D341Med (cell line): ENCODE measurements around the gene KAT2B.

ENCODE experiments used
- DNase-seq: peaks from one replicate; pipeline ENCODE4 v3.0.0; 2012; ENCODE audit warnings: low spot score

The KAT2B gene

GRCh38 chr3:20143519-20143918 lies 103.3 kb downstream of the KAT2B start:
- no peak for DNase-seq

- no peak for DNase-seq
These were observed 105.6 kb downstream of the KAT2B start for GRCh38 chr3:20145874-20146273.

GRCh38 chr3:20146301-20146700 lies 106.1 kb downstream of the KAT2B start:
- no peak for DNase-seq

- no peak for DNase-seq
These were observed 107.1 kb downstream of the KAT2B start for GRCh38 chr3:20147361-20147760.

- no peak for DNase-seq
These were observed 108.2 kb downstream of the KAT2B start for GRCh38 chr3:20148466-20148865.

- no peak for DNase-seq
These were observed 113.8 kb downstream of the KAT2B start for GRCh38 chr3:20154078-20154477.

GRCh38 chr3:20154928-20155327 lies 114.7 kb downstream of the KAT2B start:
- no peak for DNase-seq

DNA sequence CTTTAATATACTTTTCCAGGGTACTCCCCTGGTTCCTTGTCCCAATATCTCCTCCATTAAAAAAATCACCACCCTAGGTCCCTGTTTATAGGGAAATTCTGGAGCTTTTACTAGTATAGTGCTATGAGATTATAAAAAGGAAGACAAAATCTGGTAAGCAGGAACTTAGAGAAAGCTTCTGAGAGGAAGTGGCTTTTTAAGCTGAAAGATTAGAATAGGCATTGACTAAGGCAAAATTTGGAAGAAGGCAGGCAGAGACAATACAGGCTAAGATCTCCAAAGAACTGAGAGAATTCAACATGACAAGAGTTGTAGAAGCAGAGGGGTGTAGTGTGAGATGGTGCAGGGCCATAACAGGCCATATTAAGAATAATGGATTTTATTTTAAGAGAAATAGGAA lies 120.0 kb downstream of the KAT2B start:
- DNase-seq = no peak

DNA sequence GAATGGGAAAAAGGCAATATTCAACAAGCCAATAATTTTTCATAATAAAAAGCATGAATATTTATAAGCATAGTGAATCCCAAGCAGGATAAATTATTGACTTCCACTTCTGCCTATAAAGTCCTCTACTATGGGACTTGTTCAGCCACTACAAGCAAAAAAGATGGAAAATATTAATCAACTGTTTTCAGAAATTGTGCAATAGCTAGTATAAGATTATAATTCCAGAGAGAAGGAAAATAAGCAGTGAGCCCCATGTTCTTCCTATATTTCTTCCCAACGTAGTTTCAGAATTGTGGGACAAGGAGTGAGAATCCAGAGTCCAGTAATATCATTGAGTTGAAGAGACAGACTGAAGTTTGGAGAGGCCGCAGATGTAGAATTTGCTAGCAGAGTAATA lies 121.5 kb downstream of the KAT2B start:
- no peak for DNase-seq

GRCh38 chr3:20173844-20174410 lies 133.7 kb downstream of the KAT2B start:
- peak; percentile 53 for DNase-seq

DNA sequence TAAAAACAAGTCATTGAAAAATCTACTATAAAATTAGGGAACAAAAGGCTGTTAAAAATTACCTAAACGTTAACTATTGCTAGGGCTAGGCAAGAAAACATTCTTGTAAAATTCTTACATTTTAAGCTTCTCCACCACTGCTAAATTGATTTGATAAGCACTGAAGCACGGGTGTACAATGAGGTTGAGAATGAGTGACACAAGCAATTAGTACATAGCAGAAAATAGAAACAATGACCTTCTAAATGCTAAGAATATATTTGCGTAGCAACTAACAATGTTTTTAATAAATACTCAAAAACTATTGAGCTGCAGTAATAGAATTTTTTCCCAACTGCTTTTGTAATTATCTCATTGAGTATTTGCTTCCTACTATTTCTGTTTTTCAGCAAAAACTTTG lies 141.0 kb downstream of the KAT2B start:
- no peak for DNase-seq

DNA sequence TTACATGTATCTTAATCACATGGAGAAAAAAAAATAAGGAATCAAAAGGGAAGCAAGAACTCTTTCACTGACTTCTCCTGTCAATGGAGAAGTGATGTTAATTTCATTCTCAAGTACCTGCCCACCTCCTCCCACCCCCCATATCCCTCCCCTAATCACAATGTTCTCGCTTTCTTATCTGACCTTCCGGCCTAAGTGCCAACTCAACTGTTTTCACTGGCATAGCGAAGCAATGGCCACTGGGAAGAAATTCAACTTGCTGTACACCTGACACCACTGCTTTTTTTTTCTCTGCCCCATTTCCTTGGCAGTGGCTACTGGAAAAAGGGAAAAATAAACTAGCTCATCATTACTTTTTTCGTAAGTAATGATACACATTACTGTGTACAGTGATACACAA lies 142.0 kb downstream of the KAT2B start:
- no peak for DNase-seq

- DNase-seq = peak; percentile 34
These were observed 145.1 kb downstream of the KAT2B start for GRCh38 chr3:20185331-20185678.

GRCh38 chr3:20185679-20186599 lies 145.7 kb downstream of the KAT2B start, which contains the start of gene SGO1:
SGO1 (minus strand) TSS chr3:20186206; CDS start chr3:20184027, 2,179 bp downstream.
- peak; percentile 99 for DNase-seq

- no peak for DNase-seq
These were observed 146.4 kb downstream of the KAT2B start for GRCh38 chr3:20186600-20187004.

GRCh38 chr3:20190991-20191390 lies 150.7 kb downstream of the KAT2B start:
- DNase-seq = peak; percentile 33

- DNase-seq = no peak
These were observed 154.7 kb downstream of the KAT2B start for GRCh38 chr3:20194793-20195460.

GRCh38 chr3:20197775-20198174 lies 157.5 kb downstream of the KAT2B start:
- no peak for DNase-seq

DNA sequence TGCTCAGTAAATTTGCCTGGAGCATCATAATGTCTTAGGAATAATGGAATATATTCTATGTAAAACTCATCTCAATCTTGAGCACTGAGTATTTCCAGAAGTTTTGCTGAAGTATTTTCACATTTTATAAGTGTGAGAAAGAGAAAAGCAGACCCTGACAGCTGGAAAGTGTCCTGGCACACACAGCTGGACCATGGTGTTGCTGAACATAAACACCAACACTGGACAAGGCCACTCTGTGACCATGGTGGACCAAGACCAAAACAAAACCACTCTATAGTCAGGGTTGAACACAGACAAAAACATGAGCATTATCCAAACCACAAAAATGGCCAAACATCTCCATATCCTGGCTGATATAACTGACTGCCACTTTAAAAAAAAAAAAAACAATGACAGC lies 160.9 kb downstream of the KAT2B start:
- DNase-seq = no peak
